ENCODE results near the gene PDE4B. TPM values are rescaled to one million over a fixed set of nuclear protein-coding genes. Genes with fewer than 3 reads are reported as not detected.
"Not testable (repeated sequence)": the region's sequence is repeated elsewhere in the genome, so short reads cannot be mapped to it uniquely, and the experiment has no call there.

Gene PDE4B
- total RNA-seq, 1 donor, result 51.0 TPM

GRCh38 chr1:66084442-66084841 lies 291.7 kb downstream of the PDE4B start:
- no peak overlapping the region for H3K4me3 ChIP-seq (ENCODE audit: low read depth, low read length)
- no peak for DNase-seq (ENCODE audit: low read depth)
- TF ChIP-seq CTCF (IDR thresholded peaks at IDR 0.05; ENCODE audit: insufficient read depth, low read depth, low read length), result no peak

- no peak for DNase-seq (ENCODE audit: low read depth)
- no peak overlapping the region for H3K4me3 ChIP-seq (ENCODE audit: low read depth, low read length)
- no peak for TF ChIP-seq CTCF (IDR thresholded peaks at IDR 0.05; ENCODE audit: insufficient read depth, low read depth, low read length)
Measured at GRCh38 chr1:66085600-66085999, 292.9 kb downstream of the PDE4B start.

- no peak for DNase-seq (ENCODE audit: low read depth)
- no peak for TF ChIP-seq CTCF (IDR thresholded peaks at IDR 0.05; ENCODE audit: insufficient read depth, low read depth, low read length)
- no peak overlapping the region for H3K4me3 ChIP-seq (ENCODE audit: low read depth, low read length)
Measured at GRCh38 chr1:66088787-66089186, 296.1 kb downstream of the PDE4B start.

GRCh38 chr1:66090859-66091457 lies 298.3 kb downstream of the PDE4B start:
- TF ChIP-seq CTCF (IDR thresholded peaks at IDR 0.05; ENCODE audit: insufficient read depth, low read depth, low read length), result no peak
- H3K4me3 ChIP-seq (ENCODE audit: low read depth, low read length), result no peak overlapping the region
- no peak for DNase-seq (ENCODE audit: low read depth)

GRCh38 chr1:66095190-66095589 lies 302.5 kb downstream of the PDE4B start:
- H3K4me3 ChIP-seq (ENCODE audit: low read depth, low read length), result no peak overlapping the region
- no peak for TF ChIP-seq CTCF (IDR thresholded peaks at IDR 0.05; ENCODE audit: insufficient read depth, low read depth, low read length)
- DNase-seq (ENCODE audit: low read depth), result no peak

GRCh38 chr1:66100959-66101358 lies 308.3 kb downstream of the PDE4B start:
- not testable (repeated sequence) for H3K4me3 ChIP-seq (ENCODE audit: low read depth, low read length); DNase-seq (ENCODE audit: low read depth)

GRCh38 chr1:66104076-66104475 lies 311.4 kb downstream of the PDE4B start:
- not testable (repeated sequence) for H3K4me3 ChIP-seq (ENCODE audit: low read depth, low read length); DNase-seq (ENCODE audit: low read depth)

- no peak for TF ChIP-seq CTCF (IDR thresholded peaks at IDR 0.05; ENCODE audit: insufficient read depth, low read depth, low read length)
- no peak overlapping the region for H3K4me3 ChIP-seq (ENCODE audit: low read depth, low read length)
- no peak for DNase-seq (ENCODE audit: low read depth)
Measured at GRCh38 chr1:66108624-66109023, 315.9 kb downstream of the PDE4B start.

All from fibroblast of villous mesenchyme (primary cell).